Right lung (tissue), 5 donors: Measurements from ENCODE around the gene SLCO3A1. TPM values are rescaled to one million over a fixed set of nuclear protein-coding genes. Genes with fewer than 3 reads are reported as not detected.
A peak's percentile ranks its signal among the peaks of the same experiment; 100 is the strongest.

Experiments used
- DNase-seq, 2 donors: peaks; one replicate each; pipeline ENCODE4 v3.0.0-alpha.2; 2013
- polyA plus RNA-seq, 5 donors: library from polyadenylated mRNA; unstranded; fragments of 120-200 nt; gene quantifications; one replicate each; pipeline versions ENCODE4 v1.2.1 to v1.2.3, GENCODE V29; 2013; ENCODE audit warnings: inconsistent platforms in 1 of 5, low replicate concordance in 1 of 5; ENCODE audit not compliant: insufficient read length in 5 of 5, insufficient read depth in 1 of 5

Gene SLCO3A1
- polyA plus RNA-seq, 5 donors = 9.1 to 16.4 (median 9.8) TPM

GRCh38 chr15:92097474-92098178 lies 244.1 kb downstream of the SLCO3A1 start:
- DNase-seq = peak; percentile 54 to 66

GRCh38 chr15:92098869-92099268 lies 245.4 kb downstream of the SLCO3A1 start:
- peak in 1 of 2 donors; percentile 58 for DNase-seq

DNA sequence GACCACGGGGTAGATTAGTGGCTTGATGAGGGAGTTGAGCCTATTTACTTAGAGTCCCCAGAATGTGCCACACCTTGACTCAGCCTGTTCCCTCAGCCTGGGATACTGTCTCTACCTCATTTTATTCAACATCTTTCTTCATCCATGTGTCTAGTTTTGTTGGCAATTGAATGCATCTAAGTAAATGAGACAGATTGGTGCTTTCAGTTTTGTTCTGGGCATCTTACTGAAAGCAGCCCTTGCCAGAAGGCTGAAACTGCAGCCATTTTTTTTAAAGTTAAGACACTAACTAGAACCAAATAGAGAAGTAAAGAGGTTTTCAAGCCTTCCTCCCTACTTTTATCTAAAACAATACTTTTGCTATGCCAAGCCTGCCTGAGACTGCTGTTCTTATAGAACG lies 246.8 kb downstream of the SLCO3A1 start:
- DNase-seq = no peak

GRCh38 chr15:92100751-92101150 lies 247.2 kb downstream of the SLCO3A1 start:
- no peak for DNase-seq

GRCh38 chr15:92101708-92102394 lies 248.3 kb downstream of the SLCO3A1 start:
- no peak for DNase-seq

DNA sequence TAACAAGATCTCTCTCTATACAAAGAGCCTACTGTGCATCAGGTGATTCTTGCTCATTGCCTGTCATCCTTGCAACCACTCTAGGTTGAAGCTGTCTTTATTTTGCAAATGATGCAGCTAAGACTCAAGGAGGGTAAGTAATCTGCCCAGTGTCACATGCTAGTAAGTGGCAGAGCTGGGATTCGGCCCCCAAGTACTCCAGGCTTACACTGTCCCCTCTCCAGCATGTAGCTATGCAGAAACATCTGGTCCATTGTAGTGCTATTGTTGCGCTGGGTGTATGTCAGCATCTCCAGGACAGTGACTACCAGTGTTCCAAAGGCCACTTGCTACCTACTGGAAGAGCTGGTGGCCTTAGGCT lies 248.9 kb downstream of the SLCO3A1 start:
- DNase-seq = no peak

GRCh38 chr15:92104072-92104471 lies 250.6 kb downstream of the SLCO3A1 start:
- no peak for DNase-seq

DNA sequence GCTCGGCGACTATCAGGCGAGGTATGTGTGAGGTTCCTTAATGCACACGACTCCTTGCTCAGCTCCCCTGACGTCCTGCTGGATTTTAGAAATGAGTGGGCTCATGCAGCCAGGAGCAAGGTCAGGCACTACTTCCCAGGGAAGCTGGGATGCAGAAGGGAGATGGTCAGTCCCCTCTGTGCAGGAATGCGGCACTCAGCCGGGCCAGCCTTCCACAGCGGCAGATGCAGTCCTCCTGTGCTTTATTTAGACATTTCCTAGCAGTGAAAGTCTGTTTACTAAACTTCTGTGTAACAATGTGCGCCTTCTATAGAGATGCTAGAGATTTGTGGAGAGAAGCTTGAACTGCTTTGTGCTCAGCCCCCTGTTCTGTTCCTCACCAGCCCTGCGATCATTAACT lies 252.1 kb downstream of the SLCO3A1 start:
- DNase-seq = no peak

GRCh38 chr15:92107510-92107909 lies 254.0 kb downstream of the SLCO3A1 start:
- no peak for DNase-seq

- DNase-seq = no peak
Measured at GRCh38 chr15:92109191-92109873, 255.8 kb downstream of the SLCO3A1 start.

- DNase-seq = no peak
Measured at GRCh38 chr15:92111291-92111690, 257.8 kb downstream of the SLCO3A1 start.

- no peak for DNase-seq
Measured at GRCh38 chr15:92111751-92112150, 258.2 kb downstream of the SLCO3A1 start.

- no peak for DNase-seq
Measured at GRCh38 chr15:92112180-92112579, 258.7 kb downstream of the SLCO3A1 start.

DNA sequence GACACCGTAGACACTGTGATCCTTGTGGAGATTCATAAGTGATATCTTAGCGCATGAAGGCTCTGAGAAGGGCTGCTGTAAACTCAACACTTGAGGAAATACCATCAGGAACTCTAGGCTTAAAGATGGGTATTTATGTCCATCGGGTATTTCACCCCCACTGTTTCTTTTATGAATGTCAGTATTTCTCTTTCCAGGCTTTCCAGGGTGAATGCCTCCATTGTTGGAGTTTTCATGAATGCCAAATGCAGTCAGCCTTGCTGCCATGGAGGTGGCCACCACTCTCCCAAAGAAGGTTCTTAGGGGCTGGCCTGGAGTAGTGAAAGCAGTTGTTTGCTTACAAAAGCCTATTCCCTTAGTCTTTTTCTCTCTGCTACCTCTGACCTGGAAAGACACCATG lies 259.2 kb downstream of the SLCO3A1 start:
- DNase-seq = no peak

DNA sequence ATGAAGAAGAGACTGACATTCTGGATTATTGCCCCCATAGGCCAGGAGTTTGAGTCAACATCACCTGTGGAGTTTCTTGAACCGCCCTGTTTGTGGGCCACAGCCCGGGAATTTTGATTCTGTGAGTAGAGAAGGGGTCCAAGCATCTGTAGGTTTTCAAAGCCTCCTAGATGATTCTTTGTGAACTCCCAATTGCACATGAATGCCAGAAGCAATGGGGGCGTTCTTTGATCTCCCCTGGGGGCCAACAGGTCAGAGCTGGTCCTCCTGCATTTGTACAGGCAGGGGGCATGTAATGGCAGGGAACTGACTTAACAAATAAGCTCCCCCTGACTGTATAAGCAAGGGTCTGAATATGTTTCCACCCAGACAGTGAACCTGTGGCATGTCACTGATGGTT lies 260.3 kb downstream of the SLCO3A1 start:
- DNase-seq = no peak

GRCh38 chr15:92115834-92116233 lies 262.3 kb downstream of the SLCO3A1 start:
- DNase-seq = no peak

- no peak for DNase-seq
Measured at GRCh38 chr15:92116330-92116729, 262.8 kb downstream of the SLCO3A1 start.

- peak; percentile 56 to 73 for DNase-seq
Measured at GRCh38 chr15:92117261-92117731, 263.8 kb downstream of the SLCO3A1 start.

DNA sequence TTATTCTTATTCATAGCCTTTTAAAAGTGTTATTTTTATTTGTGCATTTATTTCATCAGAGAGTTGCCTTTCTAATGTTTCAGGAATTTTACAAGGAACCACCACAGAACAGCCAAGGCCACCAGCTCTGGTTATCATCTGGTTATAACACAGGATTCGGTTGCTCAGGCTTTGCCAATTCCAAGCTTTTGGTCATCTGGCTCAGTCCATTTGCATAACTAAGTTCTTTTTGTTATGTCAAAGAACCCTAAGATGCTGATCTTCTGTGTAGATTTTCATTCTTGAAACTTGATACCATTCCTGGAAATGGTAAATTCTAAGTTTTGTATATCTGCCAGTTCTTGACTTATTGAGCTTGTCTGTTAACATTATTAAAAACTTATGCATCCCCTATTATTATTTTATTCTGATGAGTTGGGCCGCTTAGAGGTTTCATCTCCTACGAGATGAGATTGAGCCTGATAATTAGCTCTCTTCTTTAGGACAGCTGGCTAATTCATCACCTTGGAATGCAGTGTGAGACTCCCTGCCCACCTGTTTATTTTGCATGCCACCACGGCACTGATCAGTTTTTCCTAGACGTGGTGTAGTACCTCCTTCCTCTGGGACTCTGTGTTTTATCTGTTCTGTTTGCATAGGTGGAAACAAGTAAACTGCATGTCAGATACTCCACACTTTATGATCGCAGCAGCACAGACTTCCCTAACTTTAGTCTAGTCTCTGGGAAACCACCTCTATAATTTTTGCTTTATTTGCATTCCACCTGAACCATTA lies 264.8 kb downstream of the SLCO3A1 start:
- DNase-seq = no peak

GRCh38 chr15:92118936-92119325 lies 265.4 kb downstream of the SLCO3A1 start:
- DNase-seq = no peak

DNA sequence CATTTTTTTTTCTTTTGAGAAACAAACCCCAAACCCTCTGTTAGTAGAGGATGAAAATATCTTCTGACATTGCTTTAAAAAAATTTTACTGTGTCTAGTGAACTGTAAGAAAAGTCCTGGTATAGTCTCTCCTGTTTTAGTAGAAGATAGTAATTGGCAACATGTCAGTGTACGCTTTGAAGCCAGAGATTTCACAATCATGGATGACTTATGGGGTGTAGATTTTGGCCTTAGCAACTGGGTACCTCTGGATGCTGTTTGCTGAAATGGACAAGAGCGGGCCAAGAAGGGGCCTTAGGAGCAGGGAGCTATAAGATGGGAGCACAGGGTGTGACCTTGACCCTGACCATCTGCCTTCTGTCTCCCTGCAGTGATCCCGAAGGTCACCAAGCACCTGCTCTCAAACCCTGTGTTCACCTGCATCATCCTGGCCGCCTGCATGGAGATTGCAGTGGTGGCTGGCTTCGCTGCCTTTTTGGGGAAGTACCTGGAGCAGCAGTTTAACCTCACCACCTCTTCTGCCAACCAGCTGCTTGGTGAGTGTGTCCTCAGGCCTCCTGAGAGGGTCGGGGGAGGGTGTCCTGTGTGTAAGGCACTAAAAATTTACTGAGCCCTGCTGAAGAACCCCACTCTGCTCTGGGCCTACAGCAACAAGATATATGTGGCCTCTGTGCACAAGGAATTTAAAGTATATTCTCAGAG lies 266.7 kb downstream of the SLCO3A1 start:
- no peak for DNase-seq
